Glutamatergic neuron (in vitro differentiated cells): ENCODE results near the gene ISG15. TPM values are rescaled to one million over a fixed set of nuclear protein-coding genes. Genes with fewer than 3 reads are reported as not detected.
"Not testable (repeated sequence)": the region's sequence is repeated elsewhere in the genome, so short reads cannot be mapped to it uniquely, and the experiment has no call there.

Source experiments
- DNase-seq: peaks from one replicate; pipeline ENCODE4 v3.0.0; 2022
- H3K27ac Mint-ChIP-seq: one replicate; pipeline ENCODE4 v1.8.0; 2020; ENCODE audit warnings: mild to moderate bottlenecking, mixed read lengths, inconsistent platforms; ENCODE audit not compliant: unreplicated experiment
- H3K27me3 Mint-ChIP-seq: one replicate; pipeline ENCODE4 v1.8.0; 2020; ENCODE audit warnings: mild to moderate bottlenecking, moderate library complexity, mixed read lengths, inconsistent platforms; ENCODE audit not compliant: unreplicated experiment
- H3K36me3 Mint-ChIP-seq: one replicate; pipeline ENCODE4 v1.8.0; 2020; ENCODE audit warnings: mild to moderate bottlenecking, mixed read lengths, inconsistent platforms; ENCODE audit not compliant: unreplicated experiment
- H3K4me1 Mint-ChIP-seq: one replicate; pipeline ENCODE4 v1.8.0; 2020; ENCODE audit warnings: mild to moderate bottlenecking, low read depth, mixed read lengths, inconsistent platforms; ENCODE audit not compliant: unreplicated experiment
- H3K4me3 Mint-ChIP-seq: one replicate; pipeline ENCODE4 v1.8.0; 2020; ENCODE audit warnings: mild to moderate bottlenecking, mixed read lengths, inconsistent platforms; ENCODE audit not compliant: unreplicated experiment
- H3K9me3 Mint-ChIP-seq: one replicate; pipeline ENCODE4 v1.8.0; 2020; ENCODE audit warnings: mild to moderate bottlenecking, moderate library complexity, mixed read lengths, inconsistent platforms; ENCODE audit not compliant: unreplicated experiment
- CTCF ChIP-seq: fragments of 200-600 bp; sonication (generic); IDR thresholded peaks from one replicate; pipeline ENCODE4 v1.5.0; 2021; ENCODE audit not compliant: partially characterized antibody, unreplicated experiment
- total RNA-seq: library from RNA; stranded (reverse); fragmentation: NEBNext Ultra II Directional; extraction: Animal tissue kit (Norgen Biotek cat#: 25700); gene quantifications from one replicate; pipeline ENCODE4 v1.2.1, GENCODE V29; 2021; ENCODE audit not compliant: unreplicated experiment

The ISG15 gene
- total RNA-seq, 1 donor from 2014 or later, result 18.4 TPM

GRCh38 chr1:1006305-1007159, 6.8 kb upstream of the ISG15 start:
- Mint-ChIP-seq H3K4me1 (peaks cover 18% of the 10 kb centered on the region), H3K4me3 (no peak overlapping the region), H3K27me3 (peaks cover 12% of the 10 kb centered on the region), H3K27ac (peak overlapping the region; percentile 17), H3K9me3 (peaks cover 5% of the 10 kb centered on the region), H3K36me3 (no peaks in the 10 kb centered on the region)
- DNase-seq, result no peak
- TF ChIP-seq CTCF, result no peak

- not testable (repeated sequence) for H3K36me3 Mint-ChIP-seq, H3K4me3 Mint-ChIP-seq, H3K27me3 Mint-ChIP-seq, H3K27ac Mint-ChIP-seq, H3K9me3 Mint-ChIP-seq, DNase-seq
- H3K4me1 Mint-ChIP-seq, result peaks cover 21% of the 10 kb centered on the region
Observed at GRCh38 chr1:1010131-1010530, 3.2 kb upstream of the ISG15 start.

GRCh38 chr1:1011396-1011949, 1.8 kb upstream of the ISG15 start:
- no peak for DNase-seq
- TF ChIP-seq CTCF, result no peak
- H3K4me3 Mint-ChIP-seq, result peak overlapping the region; percentile 40
- peaks cover 1% of the 10 kb centered on the region for H3K27me3 Mint-ChIP-seq
- H3K9me3 Mint-ChIP-seq, result peaks cover 5% of the 10 kb centered on the region
- H3K36me3 Mint-ChIP-seq, result no peaks in the 10 kb centered on the region
- H3K4me1 Mint-ChIP-seq, result peaks cover 17% of the 10 kb centered on the region
- no peak overlapping the region for H3K27ac Mint-ChIP-seq

- not testable (repeated sequence) for H3K9me3 Mint-ChIP-seq, H3K27ac Mint-ChIP-seq, H3K4me3 Mint-ChIP-seq, H3K27me3 Mint-ChIP-seq, H3K36me3 Mint-ChIP-seq, DNase-seq
- H3K4me1 Mint-ChIP-seq, result peaks cover 20% of the 10 kb centered on the region
Observed at GRCh38 chr1:1012736-1013104, 577 bp upstream of the ISG15 start.

GRCh38 chr1:1013922-1014648, 788 bp downstream of the ISG15 start:
- no peak for TF ChIP-seq CTCF
- H3K9me3 Mint-ChIP-seq, result peaks cover 7% of the 10 kb centered on the region
- no peak for DNase-seq
- peak overlapping the region; percentile 76 for H3K4me3 Mint-ChIP-seq
- peaks cover 20% of the 10 kb centered on the region for H3K4me1 Mint-ChIP-seq
- H3K27ac Mint-ChIP-seq, result peak overlapping the region; percentile 82
- H3K36me3 Mint-ChIP-seq, result no peaks in the 10 kb centered on the region
- peaks cover 5% of the 10 kb centered on the region for H3K27me3 Mint-ChIP-seq
